ENCODE data around the gene PLCB2.

Gene PLCB2

GRCh38 chr15:40307421-40308211, at the start of gene PLCB2:
PLCB2 (minus strand) TSS chr15:40307935; CDS start chr15:40307672, 263 bp downstream.
- ChIA-PET POLR2A (no interaction called here), CTCF (interaction anchor here (1.5 to 24.3 kb wide), 7 partner anchors 12 to 98 kb away, joined by 3 to 500 read pairs (median 146); partner anchors contain the start of genes ANKRD63, CCDC9B, INAFM2 and IVD)
- H3K4me3 ChIP-seq (ENCODE audit: low read depth, low read length): no peak within 1 kb of the TSS
- no peak for DNase-seq (ENCODE audit: low read depth, low spot score)
- peak; percentile 52 for TF ChIP-seq CTCF (IDR thresholded peaks at IDR 0.05; ENCODE audit: insufficient read depth, low read length, missing control alignments)

- no peak for TF ChIP-seq CTCF (IDR thresholded peaks at IDR 0.05; ENCODE audit: insufficient read depth, low read length, missing control alignments)
- ChIA-PET CTCF (interaction anchor here (1.0 to 8.3 kb wide), 7 partner anchors 12 to 95 kb away, joined by 3 to 166 read pairs (median 3); partner anchors contain the start of genes CCDC9B and INAFM2), POLR2A (interaction anchor here (0.9 to 1.0 kb wide), 3 partner anchors 14 to 56 kb away, joined by 3 read pairs; no protein-coding TSS in a partner anchor)
- no peak overlapping the region for H3K4me3 ChIP-seq (ENCODE audit: low read depth, low read length)
- DNase-seq (ENCODE audit: low read depth, low spot score): no peak
Measured at GRCh38 chr15:40357246-40357645, 49.5 kb upstream of the PLCB2 start.

- ChIA-PET CTCF (interaction anchor here (0.7 to 8.3 kb wide), 11 partner anchors 13 to 93 kb away, joined by 3 to 166 read pairs (median 4); partner anchors contain the start of genes ANKRD63 and CCDC9B), POLR2A (interaction anchor here (0.7 kb wide), 1 partner anchor 63 kb away, joined by 3 read pairs; no protein-coding TSS in a partner anchor)
- no peak overlapping the region for H3K4me3 ChIP-seq (ENCODE audit: low read depth, low read length)
- DNase-seq (ENCODE audit: low read depth, low spot score): no peak
- TF ChIP-seq CTCF (IDR thresholded peaks at IDR 0.05; ENCODE audit: insufficient read depth, low read length, missing control alignments): no peak
Measured at GRCh38 chr15:40355976-40356585, 48.3 kb upstream of the PLCB2 start.

- peak; percentile 92 for TF ChIP-seq CTCF (IDR thresholded peaks at IDR 0.05; ENCODE audit: insufficient read depth, low read length, missing control alignments)
- CTCF ChIA-PET: interaction anchor here (0.6 to 8.3 kb wide), 10 partner anchors 9 to 93 kb away, joined by 3 to 166 read pairs (median 4); partner anchors contain the start of gene CCDC9B
- H3K4me3 ChIP-seq (ENCODE audit: low read depth, low read length): no peak overlapping the region
- POLR2A ChIA-PET: no interaction called here
- DNase-seq (ENCODE audit: low read depth, low spot score): no peak
Measured at GRCh38 chr15:40354408-40355171, 46.9 kb upstream of the PLCB2 start.

- no peak for TF ChIP-seq CTCF (IDR thresholded peaks at IDR 0.05; ENCODE audit: insufficient read depth, low read length, missing control alignments)
- DNase-seq (ENCODE audit: low read depth, low spot score): no peak
- H3K4me3 ChIP-seq (ENCODE audit: low read depth, low read length): no peak overlapping the region
- ChIA-PET CTCF (interaction anchor here (1.0 to 8.3 kb wide), 5 partner anchors 12 to 92 kb away, joined by 3 to 166 read pairs (median 4); partner anchors contain the start of gene CCDC9B), POLR2A (interaction anchor here (1.2 kb wide), 1 partner anchor 14 kb away, joined by 5 read pairs; no protein-coding TSS in a partner anchor)
Measured at GRCh38 chr15:40353697-40354096, 46.0 kb upstream of the PLCB2 start.
